Mesodermal cell (in vitro differentiated cells): ENCODE data around the gene CRYAA.
"Not testable (repeated sequence)": the region's sequence is repeated elsewhere in the genome, so short reads cannot be mapped to it uniquely, and the experiment has no call there.

Experiments
- H3K27ac ChIP-seq: 2 replicates; pipeline ENCODE4 v1.7.0; 2013; ENCODE audit warnings: mild to moderate bottlenecking, low read depth, low read length, moderate library complexity; ENCODE audit not compliant: severe bottlenecking
- H3K36me3 ChIP-seq: 2 replicates; pipeline ENCODE4 v1.7.1; 2013; ENCODE audit warnings: mild to moderate bottlenecking, low read length, moderate library complexity; ENCODE audit not compliant: control insufficient read depth, insufficient read depth
- H3K4me1 ChIP-seq: one replicate; pipeline ENCODE4 v1.7.1; 2013; ENCODE audit warnings: mild to moderate bottlenecking, low read length; ENCODE audit not compliant: insufficient read depth, control insufficient read depth, poor library complexity, severe bottlenecking
- H3K4me3 ChIP-seq: 2 replicates; pipeline ENCODE4 v1.7.0; 2013; ENCODE audit warnings: low read length, control low read depth, mild to moderate bottlenecking; ENCODE audit not compliant: insufficient read depth, poor library complexity, severe bottlenecking; ENCODE audit errors: extremely low read depth
- H3K9me3 ChIP-seq: 2 replicates; pipeline ENCODE4 v1.7.1; 2013; ENCODE audit warnings: mild to moderate bottlenecking, low read length, moderate library complexity; ENCODE audit not compliant: control insufficient read depth
- WGBS, 2 experiments: methylation state at CpG; one replicate each; pipeline ENCODE4 v1.1.5; 2013; ENCODE audit warnings: missing lambda C conversion rate in 2 of 2; ENCODE audit not compliant: insufficient coverage in 2 of 2; 5-methylcytosine and 5-hydroxymethylcytosine counted together

The CRYAA gene

DNA sequence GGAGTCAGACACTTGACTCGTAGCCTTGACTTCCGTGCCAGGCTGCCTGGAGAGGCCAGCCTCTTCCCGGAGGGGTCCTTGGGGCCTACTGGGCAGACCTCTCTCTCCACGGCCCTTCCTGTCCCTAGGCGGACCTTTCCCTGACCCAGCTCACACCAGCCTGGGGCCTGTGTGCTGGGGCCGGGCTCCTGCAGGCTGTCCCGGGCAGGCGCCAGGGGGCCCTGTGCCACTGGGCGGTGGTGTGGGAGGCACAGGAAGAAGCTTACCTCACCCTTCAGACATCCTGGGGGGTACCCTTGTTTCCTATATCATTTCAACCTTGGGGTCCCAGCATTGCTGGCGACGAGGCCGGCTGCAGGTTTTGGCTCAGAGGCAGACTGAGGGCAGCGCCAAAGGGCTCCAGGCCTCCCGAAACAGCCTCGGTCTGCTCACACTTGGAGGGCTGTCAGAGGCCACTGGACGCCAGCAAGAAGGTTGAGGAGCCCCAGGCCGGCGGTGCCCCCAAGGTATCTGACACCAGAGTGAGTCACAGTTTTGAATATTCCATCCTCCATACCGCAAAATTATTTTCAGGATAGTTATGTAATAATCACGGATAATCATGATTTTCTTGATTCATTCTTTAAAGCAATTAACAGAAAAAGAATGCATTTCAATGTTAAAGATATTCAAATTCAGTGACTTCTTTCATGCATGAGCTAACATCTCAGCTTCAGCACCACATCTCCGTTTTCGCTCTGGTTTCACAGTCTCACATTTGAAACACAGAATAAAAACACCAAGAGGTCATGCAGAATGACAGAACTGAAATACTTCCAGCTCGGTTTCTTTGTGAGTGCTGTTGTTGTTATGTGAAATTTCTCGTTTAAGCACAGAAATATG lies 6.7 kb upstream of the CRYAA start:
- not testable (repeated sequence) for H3K4me1 ChIP-seq, H3K36me3 ChIP-seq, H3K9me3 ChIP-seq, H3K4me3 ChIP-seq, H3K27ac ChIP-seq
- WGBS, 2 experiments: no CpG with 5 or more reads among the region's 24 CpGs

DNA sequence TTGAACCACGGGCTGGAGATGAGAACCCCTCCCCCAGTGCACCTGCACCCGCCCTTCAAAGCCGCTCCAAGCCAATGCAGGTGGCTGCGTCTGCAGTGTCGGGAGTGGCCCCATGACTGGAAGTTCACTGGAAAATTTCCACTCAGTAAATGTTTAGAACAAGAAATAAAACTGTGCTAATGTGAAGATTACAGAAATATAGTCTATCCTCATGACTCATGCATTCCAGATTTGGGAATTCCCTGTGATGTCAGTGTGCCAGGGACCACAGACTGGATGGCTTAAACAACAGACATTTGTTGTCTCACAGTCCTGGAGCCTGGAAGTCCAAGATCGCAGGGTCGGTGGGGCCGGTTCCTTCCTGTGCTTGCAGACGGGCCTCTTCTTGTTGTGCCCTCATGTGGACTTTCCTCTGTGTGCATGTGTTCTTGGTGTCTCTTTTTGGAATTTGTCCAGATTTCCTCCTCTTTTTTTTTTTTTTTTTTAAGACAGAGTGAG lies 6.1 kb upstream of the CRYAA start:
- H3K27ac ChIP-seq, H3K36me3 ChIP-seq, H3K4me3 ChIP-seq, H3K4me1 ChIP-seq, H3K9me3 ChIP-seq: not testable (repeated sequence)
- whole genome bisulfite sequencing, 2 experiments: no CpG with 5 or more reads among the region's 9 CpGs

DNA sequence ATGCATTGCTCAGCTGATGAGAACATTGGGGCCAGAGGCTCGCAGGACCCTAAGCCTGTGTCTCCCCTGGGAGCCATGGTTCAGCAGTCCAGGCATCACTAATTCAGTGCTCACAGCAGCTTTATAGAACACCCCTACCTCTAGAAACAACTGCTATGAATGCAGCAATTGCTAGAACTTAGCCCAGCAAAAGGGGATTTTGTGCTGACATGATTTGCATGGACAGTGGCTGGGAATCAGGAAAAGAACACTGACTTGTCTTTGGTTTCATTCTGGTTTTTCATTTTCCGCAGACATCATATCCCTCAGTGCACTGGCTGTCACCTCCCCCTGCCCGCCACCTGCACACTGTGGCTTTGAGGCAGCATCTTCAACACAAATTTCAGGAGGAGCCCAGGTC lies 4.0 kb upstream of the CRYAA start:
- not testable (repeated sequence) for H3K36me3 ChIP-seq, H3K4me3 ChIP-seq, H3K9me3 ChIP-seq, H3K27ac ChIP-seq, H3K4me1 ChIP-seq
- WGBS, 2 experiments: no CpG with 5 or more reads among the region's 3 CpGs

DNA sequence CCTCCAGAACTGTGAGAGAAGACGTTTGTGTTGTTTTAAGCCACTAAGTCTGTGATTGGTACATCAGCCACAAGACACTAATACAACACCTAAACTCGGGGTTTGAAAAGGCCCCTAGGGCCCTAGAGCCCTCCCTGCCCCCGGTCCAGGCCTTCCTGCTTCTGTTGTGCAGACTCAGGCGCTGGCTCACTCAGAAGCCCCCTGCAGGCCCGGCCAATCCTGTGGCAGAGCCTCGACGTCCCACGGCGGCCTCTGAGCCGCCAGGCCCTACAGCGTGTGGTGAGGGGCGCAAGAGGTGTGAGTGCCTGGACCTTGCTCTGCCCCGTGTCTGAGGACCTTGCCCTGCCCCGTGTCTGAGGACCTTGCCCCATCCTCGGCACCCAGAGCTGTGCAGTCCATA lies 3.1 kb upstream of the CRYAA start:
- H3K36me3 ChIP-seq, H3K9me3 ChIP-seq, H3K4me3 ChIP-seq, H3K4me1 ChIP-seq, H3K27ac ChIP-seq: not testable (repeated sequence)
- no CpG with 5 or more reads among the region's 15 CpGs for WGBS, 2 experiments

DNA sequence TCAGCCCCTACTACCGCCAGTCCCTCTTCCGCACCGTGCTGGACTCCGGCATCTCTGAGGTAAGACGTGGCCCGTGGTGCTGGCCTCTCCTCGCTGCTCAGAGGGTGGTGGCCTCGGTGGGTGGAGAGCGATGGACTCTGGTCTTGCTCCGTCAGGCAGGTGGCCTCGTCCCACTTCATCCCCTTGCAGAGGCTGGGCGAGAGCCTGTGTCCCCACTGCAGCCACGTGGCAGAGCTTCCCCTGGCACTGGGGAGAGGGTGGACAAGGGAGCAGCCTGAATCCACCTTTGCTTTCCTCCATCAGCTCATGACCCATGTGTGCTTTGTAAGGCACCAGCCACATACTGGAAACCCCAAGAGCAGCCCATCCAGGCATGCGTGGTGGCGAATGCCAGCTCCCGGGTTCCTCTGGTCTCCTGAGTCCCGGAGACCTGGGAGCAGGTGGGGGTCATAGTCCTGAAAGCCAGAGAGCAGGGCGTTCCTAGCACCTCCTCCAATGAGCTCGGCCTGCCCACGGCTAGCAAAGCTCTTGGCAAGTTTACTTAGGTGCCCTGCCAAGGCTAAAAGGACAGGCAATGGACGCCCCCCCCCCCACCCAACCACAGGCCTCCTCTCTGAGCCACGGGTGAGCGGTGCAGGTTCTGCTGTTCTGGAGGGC lies 550 bp downstream of the CRYAA start:
- not testable (repeated sequence) for H3K4me3 ChIP-seq, H3K27ac ChIP-seq, H3K4me1 ChIP-seq, H3K9me3 ChIP-seq, H3K36me3 ChIP-seq
- no CpG with 5 or more reads among the region's 23 CpGs for WGBS, 2 experiments

DNA sequence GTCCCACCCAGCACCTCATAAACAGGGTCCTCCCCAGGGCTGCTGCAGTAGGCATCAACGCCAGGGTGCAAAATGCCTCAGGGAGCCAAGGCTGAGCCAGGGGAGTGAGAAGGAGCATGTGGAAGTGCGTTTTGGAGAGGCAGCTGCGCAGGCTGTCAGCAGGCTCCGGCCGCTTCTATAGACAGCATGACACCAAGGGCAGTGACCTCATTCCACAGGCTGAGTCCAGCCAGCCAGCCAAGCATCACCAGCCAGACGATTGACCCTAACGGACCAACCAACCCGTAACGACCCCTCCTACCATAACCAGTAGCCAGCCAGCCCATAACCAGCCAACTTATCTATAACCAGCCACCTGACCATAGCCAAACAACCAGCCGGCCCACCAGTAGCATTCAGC lies 1.1 kb downstream of the CRYAA start:
- no CpG with 5 or more reads among the region's 10 CpGs for WGBS, 2 experiments
- not testable (repeated sequence) for H3K36me3 ChIP-seq

DNA sequence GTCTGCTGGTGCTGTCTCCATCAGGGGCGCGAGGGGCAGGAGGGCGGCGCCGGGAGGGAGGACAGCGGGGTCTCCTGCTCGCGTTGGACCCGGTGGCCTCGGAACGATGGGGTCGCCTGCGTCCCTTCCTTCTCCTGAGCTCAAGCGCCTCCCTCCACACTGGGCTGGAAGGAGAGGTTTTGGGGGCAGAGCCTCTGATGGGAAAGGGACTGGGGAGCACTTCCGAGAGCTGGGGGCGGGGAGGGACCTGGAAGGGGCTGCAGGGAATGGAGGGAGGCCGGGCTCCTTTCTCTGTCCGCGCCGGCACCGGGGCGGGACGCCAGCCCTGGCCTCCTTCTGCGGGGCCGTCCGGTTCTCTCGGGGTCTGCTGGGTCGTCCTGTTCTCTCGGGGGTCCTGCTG lies 4.0 kb downstream of the CRYAA start:
- H3K9me3 ChIP-seq, H3K36me3 ChIP-seq, H3K27ac ChIP-seq, H3K4me3 ChIP-seq, H3K4me1 ChIP-seq: not testable (repeated sequence)
- WGBS, 2 experiments: no CpG with 5 or more reads among the region's 29 CpGs

More for the DNA sequence above, 1.1 kb downstream of the CRYAA start:
- not testable (repeated sequence) for H3K9me3 ChIP-seq, H3K4me3 ChIP-seq, H3K4me1 ChIP-seq, H3K27ac ChIP-seq

DNA sequence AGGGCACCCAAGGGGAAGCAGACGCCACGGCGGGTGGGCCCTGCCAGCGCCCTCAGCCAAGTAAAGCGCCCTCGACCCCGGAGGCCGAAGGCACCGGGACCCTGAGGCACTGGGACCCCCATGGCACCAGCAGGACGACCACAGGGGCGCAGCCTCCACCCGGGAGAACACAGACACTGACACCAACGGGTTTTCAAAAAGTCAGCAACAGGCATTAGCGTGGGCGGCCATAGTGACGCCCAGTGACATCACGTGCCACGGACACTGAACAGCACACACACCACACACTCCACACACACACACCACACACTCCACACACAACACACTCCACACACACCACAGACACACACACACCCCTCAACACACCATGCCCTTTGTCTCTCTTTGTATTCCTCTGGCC lies 4.6 kb downstream of the CRYAA start:
- not testable (repeated sequence) for H3K9me3 ChIP-seq, H3K4me1 ChIP-seq, H3K27ac ChIP-seq, H3K36me3 ChIP-seq, H3K4me3 ChIP-seq
- WGBS, 2 experiments: no CpG with 5 or more reads among the region's 18 CpGs

DNA sequence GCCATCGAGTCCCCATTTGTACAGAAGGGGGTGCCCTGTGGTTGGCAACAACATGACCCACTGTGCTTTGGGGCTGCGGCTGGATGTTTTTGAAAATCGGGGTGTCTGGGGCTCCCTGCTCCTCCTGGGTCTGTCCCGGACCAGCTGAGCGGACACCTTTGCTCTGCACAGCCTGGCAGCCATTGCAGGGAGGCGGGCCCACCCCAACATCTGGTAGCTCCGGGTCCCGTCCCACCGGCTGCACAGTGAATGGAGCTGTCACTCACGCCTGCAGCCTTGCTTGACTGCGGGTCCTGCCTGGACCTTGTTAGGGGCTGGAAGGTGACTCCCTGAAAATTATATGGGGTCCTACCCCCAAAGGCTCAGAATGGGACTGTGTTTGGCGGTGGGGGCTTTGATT lies 5.1 kb downstream of the CRYAA start:
- H3K4me3 ChIP-seq, H3K9me3 ChIP-seq, H3K4me1 ChIP-seq, H3K36me3 ChIP-seq, H3K27ac ChIP-seq: not testable (repeated sequence)
- no CpG with 5 or more reads among the region's 12 CpGs for WGBS, 2 experiments

DNA sequence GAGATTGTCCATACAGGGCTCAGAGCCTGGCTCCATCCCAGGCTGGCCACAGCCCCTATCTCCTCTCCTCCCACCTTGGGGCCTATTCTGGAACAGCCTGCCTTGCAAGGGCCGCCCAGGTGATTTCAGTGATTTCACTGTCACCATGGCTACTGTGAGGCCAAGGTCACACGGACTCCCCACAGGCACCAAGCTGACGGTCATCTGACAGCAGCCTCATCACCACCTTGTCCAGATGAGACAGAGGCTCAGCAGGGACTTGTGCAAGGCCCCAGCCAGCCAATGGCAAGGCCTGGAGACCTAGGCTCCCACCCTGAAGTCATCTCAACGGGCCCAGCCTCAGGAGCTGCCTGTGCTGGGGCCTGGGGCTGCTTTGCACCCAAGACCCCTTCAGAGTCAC lies 6.2 kb downstream of the CRYAA start:
- not testable (repeated sequence) for H3K4me1 ChIP-seq, H3K36me3 ChIP-seq, H3K9me3 ChIP-seq, H3K27ac ChIP-seq, H3K4me3 ChIP-seq
- WGBS, 2 experiments: no CpG with 5 or more reads among the region's 4 CpGs

DNA sequence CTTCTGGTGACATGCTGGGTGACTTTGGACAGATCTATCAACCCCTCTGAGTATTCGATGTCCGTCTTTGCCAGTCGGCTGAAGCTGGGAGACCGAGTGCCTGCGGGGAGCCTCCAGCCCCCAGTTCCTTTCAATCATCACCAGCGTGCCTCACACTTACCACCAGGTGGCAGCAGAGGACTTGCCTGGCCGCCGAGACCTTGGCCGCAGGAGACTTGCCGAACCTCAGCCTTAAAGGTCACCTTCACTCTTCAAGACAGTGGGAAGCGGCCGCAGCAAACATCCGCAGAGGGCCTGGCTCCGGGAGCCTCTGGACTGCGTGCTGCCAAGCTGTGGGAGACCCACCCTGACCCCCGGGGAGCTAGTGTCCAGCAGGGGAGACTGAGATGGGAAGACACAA lies 7.8 kb downstream of the CRYAA start:
- not testable (repeated sequence) for H3K4me3 ChIP-seq, H3K4me1 ChIP-seq, H3K36me3 ChIP-seq, H3K27ac ChIP-seq, H3K9me3 ChIP-seq
- no CpG with 5 or more reads among the region's 16 CpGs for WGBS, 2 experiments
